ENCODE data around the gene CAPN10. TPM values are rescaled to one million over a fixed set of nuclear protein-coding genes. Genes with fewer than 3 reads are reported as not detected.

Gene CAPN10
- total RNA-seq, 1 donor from 2014 or later, result 49.6 TPM

- no peak for DNase-seq (ENCODE audit: low spot score)
- Mint-ChIP-seq H3K27me3 (ENCODE audit: low read depth) (no peaks in the 10 kb centered on the region), H3K27ac (peak overlapping the region; percentile 28), H3K4me1 (ENCODE audit: low read depth) (peaks cover 10% of the 10 kb centered on the region), H3K36me3 (ENCODE audit: low read depth) (peaks cover 49% of the 10 kb centered on the region), H3K4me3 (ENCODE audit: low read depth) (no peak overlapping the region), H3K9me3 (peaks cover 31% of the 10 kb centered on the region)
- intact Hi-C loops (cut with micrococcal nuclease), result no loop called here
Measured at GRCh38 chr2:240629968-240630770, 43.6 kb downstream of the CAPN10 start.

- Mint-ChIP-seq H3K36me3 (ENCODE audit: low read depth) (peaks cover 49% of the 10 kb centered on the region), H3K9me3 (peaks cover 31% of the 10 kb centered on the region), H3K27me3 (ENCODE audit: low read depth) (no peaks in the 10 kb centered on the region), H3K4me3 (ENCODE audit: low read depth) (no peak overlapping the region), H3K27ac (no peak overlapping the region), H3K4me1 (ENCODE audit: low read depth) (peaks cover 7% of the 10 kb centered on the region)
- no peak for DNase-seq (ENCODE audit: low spot score)
- intact Hi-C loops (cut with micrococcal nuclease), result no loop called here
Measured at GRCh38 chr2:240630771-240631547, 44.4 kb downstream of the CAPN10 start.

- DNase-seq (ENCODE audit: low spot score), result no peak
- Mint-ChIP-seq H3K27ac (no peak overlapping the region), H3K4me3 (ENCODE audit: low read depth) (no peak overlapping the region), H3K36me3 (ENCODE audit: low read depth) (peaks cover 49% of the 10 kb centered on the region), H3K27me3 (ENCODE audit: low read depth) (no peaks in the 10 kb centered on the region), H3K4me1 (ENCODE audit: low read depth) (peaks cover 4% of the 10 kb centered on the region), H3K9me3 (peaks cover 31% of the 10 kb centered on the region)
- intact Hi-C loops (cut with micrococcal nuclease), result no loop called here
Measured at GRCh38 chr2:240631548-240632305, 45.2 kb downstream of the CAPN10 start.

GRCh38 chr2:240632306-240632721, 45.8 kb downstream of the CAPN10 start:
- Mint-ChIP-seq H3K27ac (no peak overlapping the region), H3K4me1 (ENCODE audit: low read depth) (no peaks in the 10 kb centered on the region), H3K27me3 (ENCODE audit: low read depth) (no peaks in the 10 kb centered on the region), H3K36me3 (ENCODE audit: low read depth) (peaks cover 45% of the 10 kb centered on the region), H3K4me3 (ENCODE audit: low read depth) (no peak overlapping the region), H3K9me3 (peaks cover 31% of the 10 kb centered on the region)
- intact Hi-C loops (cut with micrococcal nuclease), result no loop called here
- DNase-seq (ENCODE audit: low spot score), result no peak

GRCh38 chr2:240635121-240635997, 48.8 kb downstream of the CAPN10 start:
- Mint-ChIP-seq H3K4me3 (ENCODE audit: low read depth) (no peak overlapping the region), H3K9me3 (peaks cover 31% of the 10 kb centered on the region), H3K27me3 (ENCODE audit: low read depth) (no peaks in the 10 kb centered on the region), H3K36me3 (ENCODE audit: low read depth) (peaks cover 36% of the 10 kb centered on the region), H3K27ac (no peak overlapping the region), H3K4me1 (ENCODE audit: low read depth) (no peaks in the 10 kb centered on the region)
- no peak for DNase-seq (ENCODE audit: low spot score)
- intact Hi-C loops (cut with micrococcal nuclease), result no loop called here

GRCh38 chr2:240635998-240636547, 49.5 kb downstream of the CAPN10 start:
- DNase-seq (ENCODE audit: low spot score), result no peak
- no peaks in the 10 kb centered on the region for H3K4me1 Mint-ChIP-seq (ENCODE audit: low read depth)
- intact Hi-C loops (cut with micrococcal nuclease), result no loop called here
- H3K9me3 Mint-ChIP-seq, result peaks cover 31% of the 10 kb centered on the region
- no peak overlapping the region for H3K27ac Mint-ChIP-seq
- H3K4me3 Mint-ChIP-seq (ENCODE audit: low read depth), result no peak overlapping the region
- peaks cover 36% of the 10 kb centered on the region for H3K36me3 Mint-ChIP-seq (ENCODE audit: low read depth)
- no peaks in the 10 kb centered on the region for H3K27me3 Mint-ChIP-seq (ENCODE audit: low read depth)

- Mint-ChIP-seq H3K4me3 (ENCODE audit: low read depth) (no peak overlapping the region), H3K27ac (no peak overlapping the region), H3K9me3 (peaks cover 31% of the 10 kb centered on the region), H3K36me3 (ENCODE audit: low read depth) (peaks cover 34% of the 10 kb centered on the region), H3K27me3 (ENCODE audit: low read depth) (no peaks in the 10 kb centered on the region), H3K4me1 (ENCODE audit: low read depth) (no peaks in the 10 kb centered on the region)
- intact Hi-C loops (cut with micrococcal nuclease), result no loop called here
- DNase-seq (ENCODE audit: low spot score), result no peak
Measured at GRCh38 chr2:240636563-240637115, 50.1 kb downstream of the CAPN10 start.

- no peak for DNase-seq (ENCODE audit: low spot score)
- Mint-ChIP-seq H3K27ac (no peak overlapping the region), H3K9me3 (peaks cover 27% of the 10 kb centered on the region), H3K27me3 (ENCODE audit: low read depth) (no peaks in the 10 kb centered on the region), H3K36me3 (ENCODE audit: low read depth) (peaks cover 27% of the 10 kb centered on the region), H3K4me3 (ENCODE audit: low read depth) (no peak overlapping the region), H3K4me1 (ENCODE audit: low read depth) (no peaks in the 10 kb centered on the region)
- intact Hi-C loops (cut with micrococcal nuclease), result no loop called here
Measured at GRCh38 chr2:240637116-240637900, 50.8 kb downstream of the CAPN10 start.

GRCh38 chr2:240637901-240638345, 51.4 kb downstream of the CAPN10 start:
- DNase-seq (ENCODE audit: low spot score), result no peak
- Mint-ChIP-seq H3K27me3 (ENCODE audit: low read depth) (no peaks in the 10 kb centered on the region), H3K36me3 (ENCODE audit: low read depth) (peaks cover 21% of the 10 kb centered on the region), H3K27ac (no peak overlapping the region), H3K9me3 (peaks cover 21% of the 10 kb centered on the region), H3K4me1 (ENCODE audit: low read depth) (no peaks in the 10 kb centered on the region), H3K4me3 (ENCODE audit: low read depth) (no peak overlapping the region)
- intact Hi-C loops (cut with micrococcal nuclease), result no loop called here

GRCh38 chr2:240638512-240639160, 52.1 kb downstream of the CAPN10 start:
- no peak overlapping the region for H3K27ac Mint-ChIP-seq
- no peak for DNase-seq (ENCODE audit: low spot score)
- intact Hi-C loops (cut with micrococcal nuclease), result no loop called here
- no peaks in the 10 kb centered on the region for H3K4me1 Mint-ChIP-seq (ENCODE audit: low read depth)
- no peak overlapping the region for H3K4me3 Mint-ChIP-seq (ENCODE audit: low read depth)
- H3K9me3 Mint-ChIP-seq, result peaks cover 14% of the 10 kb centered on the region
- peaks cover 14% of the 10 kb centered on the region for H3K36me3 Mint-ChIP-seq (ENCODE audit: low read depth)
- no peaks in the 10 kb centered on the region for H3K27me3 Mint-ChIP-seq (ENCODE audit: low read depth)

GRCh38 chr2:240639566-240639965, 53.0 kb downstream of the CAPN10 start:
- Mint-ChIP-seq H3K27me3 (ENCODE audit: low read depth) (no peaks in the 10 kb centered on the region), H3K4me1 (ENCODE audit: low read depth) (no peaks in the 10 kb centered on the region), H3K4me3 (ENCODE audit: low read depth) (no peak overlapping the region), H3K27ac (no peak overlapping the region), H3K9me3 (peaks cover 5% of the 10 kb centered on the region), H3K36me3 (ENCODE audit: low read depth) (peaks cover 5% of the 10 kb centered on the region)
- intact Hi-C loops (cut with micrococcal nuclease), result no loop called here
- no peak for DNase-seq (ENCODE audit: low spot score)

Data from activated T-helper 2 cell treated with anti-CD3 and anti-CD28 coated beads, Interferon-gamma antibody, Interleukin-2, Interleukin-4, amounts not matched to agents 10 μg/mL and 5 μg/mL and 100 μg/mL, durations not matched to agents 14 hours and 24 hours and 36 hours (primary cell).